ENCODE data around the gene UTS2B.
A peak's percentile ranks its signal among the peaks of the same experiment; 100 is the strongest.

Gene UTS2B

DNA sequence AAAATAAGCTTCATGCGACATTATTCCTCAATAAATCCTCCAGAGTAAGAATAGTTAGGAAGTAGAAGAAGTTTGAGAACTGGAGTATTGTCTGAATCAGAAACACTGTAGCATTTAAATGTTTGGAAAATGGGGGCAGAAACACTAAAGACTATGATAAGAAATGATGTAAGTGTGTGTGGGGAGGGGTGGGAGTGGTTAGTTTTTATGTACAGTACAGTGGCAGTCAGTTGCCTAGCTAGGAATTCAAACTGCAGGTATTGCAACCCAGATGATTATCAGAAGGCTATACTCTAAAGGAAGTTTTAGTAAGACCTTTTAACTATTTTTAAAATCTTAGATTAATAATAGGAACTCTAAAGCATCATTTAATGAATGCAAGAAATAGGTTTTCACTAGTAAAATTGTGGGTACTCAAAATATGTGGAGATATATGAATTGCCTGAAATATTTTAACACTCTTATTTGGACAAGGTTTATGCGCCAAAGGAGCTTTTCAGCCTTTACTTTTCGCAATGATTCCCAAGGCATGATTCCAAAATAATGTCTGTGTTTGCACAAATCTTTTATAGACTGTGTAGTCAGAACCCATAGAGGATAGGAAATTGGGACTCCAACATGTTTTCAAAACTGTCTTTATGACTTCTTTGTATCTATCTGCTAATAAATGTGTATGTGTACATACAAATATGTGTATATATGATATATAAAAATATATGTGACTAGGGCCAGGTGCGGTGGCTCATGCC is 9.1 kb downstream of the UTS2B start:
- TF ChIP-seq, protein P1, sequence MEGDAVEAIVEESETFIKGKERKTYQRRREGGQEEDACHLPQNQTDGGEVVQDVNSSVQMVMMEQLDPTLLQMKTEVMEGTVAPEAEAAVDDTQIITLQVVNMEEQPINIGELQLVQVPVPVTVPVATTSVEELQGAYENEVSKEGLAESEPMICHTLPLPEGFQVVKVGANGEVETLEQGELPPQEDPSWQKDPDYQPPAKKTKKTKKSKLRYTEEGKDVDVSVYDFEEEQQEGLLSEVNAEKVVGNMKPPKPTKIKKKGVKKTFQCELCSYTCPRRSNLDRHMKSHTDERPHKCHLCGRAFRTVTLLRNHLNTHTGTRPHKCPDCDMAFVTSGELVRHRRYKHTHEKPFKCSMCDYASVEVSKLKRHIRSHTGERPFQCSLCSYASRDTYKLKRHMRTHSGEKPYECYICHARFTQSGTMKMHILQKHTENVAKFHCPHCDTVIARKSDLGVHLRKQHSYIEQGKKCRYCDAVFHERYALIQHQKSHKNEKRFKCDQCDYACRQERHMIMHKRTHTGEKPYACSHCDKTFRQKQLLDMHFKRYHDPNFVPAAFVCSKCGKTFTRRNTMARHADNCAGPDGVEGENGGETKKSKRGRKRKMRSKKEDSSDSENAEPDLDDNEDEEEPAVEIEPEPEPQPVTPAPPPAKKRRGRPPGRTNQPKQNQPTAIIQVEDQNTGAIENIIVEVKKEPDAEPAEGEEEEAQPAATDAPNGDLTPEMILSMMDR (conservative IDR thresholded peaks at IDR 0.05) = no peak
- peak overlapping the region; percentile 41 for H3K27ac ChIP-seq

DNA sequence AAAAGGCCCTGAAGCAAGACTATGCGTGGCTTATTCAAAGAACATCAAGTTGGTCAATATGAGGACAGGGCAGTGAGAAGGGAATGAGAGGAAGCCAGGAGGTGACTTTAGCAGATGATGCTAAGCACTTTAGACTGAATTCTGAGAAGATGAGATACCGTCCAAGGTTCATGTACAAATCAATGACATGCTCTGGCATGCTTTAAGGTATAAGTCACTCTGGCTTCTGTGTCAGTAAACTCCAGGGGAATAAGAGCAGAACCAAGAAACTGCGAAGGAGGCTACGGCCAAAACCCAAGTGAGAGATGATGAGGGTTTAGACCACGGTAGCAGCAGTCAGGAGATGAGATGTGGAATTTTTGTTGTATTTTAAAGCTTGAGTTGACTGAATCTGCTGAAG is 10.0 kb downstream of the UTS2B start:
- H3K27ac ChIP-seq = peak overlapping the region; percentile 41
- TF ChIP-seq, protein P1 (conservative IDR thresholded peaks at IDR 0.05) = no peak

DNA sequence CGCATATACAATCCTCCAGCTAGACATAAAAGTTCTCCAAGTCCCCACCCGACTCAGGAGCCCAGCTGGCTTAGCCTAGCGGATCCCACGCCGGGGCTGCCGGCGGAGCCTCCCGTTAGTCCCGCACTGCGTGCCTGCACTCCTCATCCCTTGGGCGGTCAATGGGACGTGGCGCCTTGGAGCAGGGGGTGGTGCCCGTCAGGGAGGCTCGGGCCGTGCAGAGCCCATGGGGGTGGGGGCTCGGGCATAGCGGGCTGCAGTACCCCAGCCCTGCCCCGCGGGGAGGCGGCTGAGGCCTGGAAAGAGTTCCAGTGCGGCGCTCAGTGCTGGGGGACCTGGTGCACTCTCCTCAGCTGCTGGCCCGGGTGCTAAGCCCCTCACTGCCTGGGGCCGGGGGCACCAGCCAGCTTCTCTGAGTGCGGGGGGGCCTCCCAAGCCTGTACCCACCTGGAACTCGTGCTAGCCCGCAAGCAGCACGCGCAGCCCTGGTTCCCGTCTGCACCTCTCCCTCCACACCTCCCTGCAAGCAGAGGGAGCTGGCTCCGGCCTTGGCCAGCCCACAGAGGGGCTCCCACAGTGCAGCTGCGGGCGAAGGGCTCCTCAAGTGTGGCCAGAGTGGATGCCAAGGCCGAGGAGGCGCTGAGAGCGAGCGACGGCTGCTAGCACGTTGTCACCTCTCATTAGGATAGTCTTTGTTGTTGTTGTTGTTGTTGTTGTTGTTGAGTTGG is 13.3 kb downstream of the UTS2B start:
- H3K27ac ChIP-seq = no peak overlapping the region
- TF ChIP-seq, protein P1 (conservative IDR thresholded peaks at IDR 0.05) = no peak

DNA sequence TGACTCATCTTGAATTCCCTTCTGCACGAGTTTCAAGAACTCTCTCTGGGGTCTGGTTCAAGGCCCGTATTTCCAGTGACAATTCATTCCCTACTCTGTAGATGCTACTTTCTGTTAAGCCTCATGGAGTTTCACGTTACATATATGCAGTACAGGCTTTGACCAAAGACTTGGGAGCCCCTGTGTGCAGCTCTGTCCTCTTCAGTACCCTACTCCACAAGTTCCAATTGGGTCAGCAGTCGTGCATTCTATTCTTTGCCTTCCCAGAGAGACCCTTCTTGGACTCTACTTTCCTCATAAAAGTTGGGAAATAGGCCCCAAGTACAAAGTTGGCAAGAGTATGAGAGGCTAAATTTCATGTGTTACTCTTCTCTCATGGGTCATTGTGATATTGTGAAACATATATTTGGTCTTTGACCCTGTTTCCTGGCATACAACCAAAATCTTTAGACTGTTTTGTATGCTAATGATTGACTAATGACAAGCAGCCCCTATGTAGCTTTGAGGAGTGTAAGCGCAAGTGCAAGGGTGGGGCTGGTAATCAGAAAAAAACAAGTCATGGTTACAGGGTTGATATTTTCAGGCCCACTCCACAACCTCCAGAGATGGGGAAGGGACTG is 16.1 kb downstream of the UTS2B start:
- TF ChIP-seq, protein P1 (conservative IDR thresholded peaks at IDR 0.05) = no peak
- H3K27ac ChIP-seq = no peak overlapping the region

DNA sequence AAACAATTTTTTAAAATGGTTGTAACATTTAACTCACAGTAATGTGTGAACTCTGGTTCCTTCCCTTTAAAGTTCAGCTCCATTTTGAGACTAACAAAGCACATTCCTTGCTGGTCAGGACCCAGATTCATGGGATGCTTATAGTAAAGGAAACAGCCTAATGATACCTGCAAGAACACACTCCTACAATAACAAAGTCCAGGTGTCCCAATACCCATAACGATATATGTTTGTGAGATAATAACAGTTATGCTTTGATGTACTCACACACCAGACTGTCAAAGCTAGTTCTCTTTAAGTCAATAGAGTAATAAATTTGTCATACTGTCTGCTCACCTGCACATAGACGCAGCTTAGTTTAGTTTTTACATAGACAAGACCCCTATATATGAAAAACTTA is 17.0 kb downstream of the UTS2B start:
- TF ChIP-seq, protein P1 (conservative IDR thresholded peaks at IDR 0.05) = no peak
- H3K27ac ChIP-seq = no peak overlapping the region

DNA sequence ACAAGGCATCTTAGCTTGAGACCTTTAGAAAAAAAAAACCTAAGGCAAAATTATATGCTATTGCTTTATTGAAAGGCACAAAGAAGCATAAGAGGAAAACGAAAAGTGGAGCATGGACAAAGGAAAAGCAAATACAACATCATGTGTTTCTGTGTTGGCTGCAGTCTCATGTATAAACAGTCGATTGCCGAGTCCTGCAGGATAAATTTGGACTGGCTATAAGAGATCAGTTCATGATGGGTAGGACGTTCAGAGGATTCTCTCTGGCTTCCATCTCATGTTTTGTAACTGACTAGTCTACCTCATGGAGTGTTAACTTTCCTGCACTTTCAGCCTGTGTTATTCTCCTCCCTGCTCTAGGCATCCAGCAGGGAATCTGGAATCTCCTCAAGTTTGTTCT is 23.0 kb downstream of the UTS2B start:
- TF ChIP-seq, protein P1 (conservative IDR thresholded peaks at IDR 0.05) = no peak

DNA sequence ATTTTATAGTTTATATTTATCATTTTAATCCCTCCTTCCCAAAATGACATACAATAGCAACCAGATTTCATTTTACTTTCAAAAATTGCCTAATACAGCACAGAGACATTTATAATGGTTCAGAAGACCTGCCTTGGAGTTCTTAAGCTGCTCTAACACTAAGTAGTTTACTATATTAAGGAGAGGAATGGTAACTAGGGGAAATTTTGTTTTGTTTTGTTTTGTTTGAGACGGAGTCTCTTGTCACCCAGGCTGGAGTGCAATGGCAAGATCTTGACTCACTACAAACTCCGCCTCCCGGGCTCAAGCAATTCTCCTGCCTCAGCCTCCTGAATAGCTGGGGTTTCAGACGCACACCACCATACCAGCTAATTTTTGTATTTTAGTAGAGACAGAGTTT is 23.9 kb downstream of the UTS2B start:
- H3K27ac ChIP-seq = no peak overlapping the region
- TF ChIP-seq, protein P1 (conservative IDR thresholded peaks at IDR 0.05) = no peak

More for the DNA sequence above, 23.0 kb downstream of the UTS2B start:
- no peak overlapping the region for H3K27ac ChIP-seq

Data from VCaP (cell line).